MM.1S (cell line): ENCODE measurements around the gene HOXD9.

Experiments
- CTCF ChIP-seq: fragments of 300-600 bp; sonication (generic); IDR thresholded peaks from 2 replicates; pipeline ENCODE4 v1.5.1; 2016; ENCODE audit warnings: antibody characterized with exemption, low read length, mixed read lengths
- EZH2 ChIP-seq: fragments of 300-600 bp; sonication (generic); optimal IDR thresholded peaks from 2 replicates; pipeline ENCODE3; 2017; ENCODE audit warnings: low read depth, mild to moderate bottlenecking, antibody characterized with exemption, low read length, mixed read lengths

- no peak for TF ChIP-seq CTCF
- no peak for TF ChIP-seq EZH2
Measured at GRCh38 chr2:176156807-176157498, 34.4 kb downstream of the HOXD9 start, which contains the start of gene HOXD3.
